Neural progenitor cell (in vitro differentiated cells): ENCODE data around the gene C8G. TPM values are rescaled to one million over a fixed set of nuclear protein-coding genes. Genes with fewer than 3 reads are reported as not detected.

ENCODE experiments used
- DNase-seq: peaks from one replicate; pipeline ENCODE4 v3.0.0-alpha.2; 2016; ENCODE audit warnings: low spot score
- H2AFZ ChIP-seq: fragments of 200-600 bp; sonication (generic); replicated peaks from 2 replicates; pipeline ENCODE4 v1.6.1; 2016; ENCODE audit warnings: antibody characterized with exemption
- H3F3A ChIP-seq: fragments of 200-600 bp; sonication (generic); 2 replicates; pipeline ENCODE4 v1.6.1; 2016; ENCODE audit warnings: antibody characterized with exemption, low read depth
- H3K27ac ChIP-seq: fragments of 200-600 bp; sonication (generic); 2 replicates; pipeline ENCODE4 v1.5.1; 2016; ENCODE audit warnings: mild to moderate bottlenecking
- H3K27me3 ChIP-seq: fragments of 200-600 bp; sonication (generic); 2 replicates; pipeline ENCODE4 v1.6.1; 2016; ENCODE audit warnings: mild to moderate bottlenecking, moderate library complexity
- H3K36me3 ChIP-seq: fragments of 200-600 bp; sonication (generic); 2 replicates; pipeline ENCODE4 v1.5.1; 2016
- H3K4me1 ChIP-seq: fragments of 200-600 bp; sonication (generic); 2 replicates; pipeline ENCODE4 v1.6.1; 2016; ENCODE audit warnings: mixed run types
- H3K4me2 ChIP-seq: fragments of 200-600 bp; sonication (generic); 2 replicates; pipeline ENCODE4 v1.6.1; 2016
- H3K4me3 ChIP-seq: fragments of 200-600 bp; sonication (generic); 2 replicates; pipeline ENCODE4 v1.5.1; 2016
- H3K79me2 ChIP-seq: fragments of 200-600 bp; sonication (generic); 2 replicates; pipeline ENCODE4 v1.6.1; 2016; ENCODE audit warnings: low read depth
- H3K9ac ChIP-seq: fragments of 200-600 bp; sonication (generic); 2 replicates; pipeline ENCODE4 v1.6.1; 2016
- H3K9me3 ChIP-seq: fragments of 200-600 bp; sonication (generic); 2 replicates; pipeline ENCODE4 v1.5.1; 2016; ENCODE audit warnings: low read depth
- H4K20me1 ChIP-seq: fragments of 200-600 bp; sonication (generic); 2 replicates; pipeline ENCODE4 v1.6.1; 2016; ENCODE audit warnings: low read depth
- H3K27ac Mint-ChIP-seq: 3 replicates; pipeline ENCODE4 v1.8.0; 2021; ENCODE audit warnings: mixed read lengths
- H3K27me3 Mint-ChIP-seq: 2 replicates; pipeline ENCODE4 v1.8.0; 2022; ENCODE audit warnings: low read depth, mild to moderate bottlenecking, inconsistent platforms, moderate library complexity, mixed read lengths; ENCODE audit not compliant: insufficient read depth
- H3K36me3 Mint-ChIP-seq: 3 replicates; pipeline ENCODE4 v1.8.0; 2021; ENCODE audit warnings: mixed read lengths
- H3K4me1 Mint-ChIP-seq: 3 replicates; pipeline ENCODE4 v1.8.0; 2021; ENCODE audit warnings: mixed read lengths
- H3K4me3 Mint-ChIP-seq: 3 replicates; pipeline ENCODE4 v1.8.0; 2021; ENCODE audit warnings: mild to moderate bottlenecking, moderate library complexity, mixed read lengths
- H3K9me3 Mint-ChIP-seq: 3 replicates; pipeline ENCODE4 v1.8.0; 2020; ENCODE audit warnings: mixed read lengths
- EZH2 ChIP-seq: fragments of 200-600 bp; sonication (generic); IDR thresholded peaks from 2 replicates; pipeline ENCODE4 v1.6.1; 2017; ENCODE audit warnings: antibody characterized with exemption, mild to moderate bottlenecking, moderate library complexity
- EZH2phosphoT487 ChIP-seq: fragments of 200-600 bp; sonication (generic); IDR thresholded peaks from 2 replicates; pipeline ENCODE4 v1.6.1; 2017; ENCODE audit warnings: antibody characterized with exemption
- total RNA-seq: library from RNA; depleted of rRNA; stranded (reverse); fragments of >200 nt; gene quantifications from 2 replicates; pipeline ENCODE4 v1.2.3, GENCODE V29; 2015; ENCODE audit warnings: low replicate concordance
- TF ChIP-seq, protein P1 (sequence below): fragments of 200-600 bp; sonication (generic); IDR thresholded peaks from 2 replicates; pipeline ENCODE4 v1.5.1; 2017; ENCODE audit warnings: antibody characterized with exemption, mild to moderate bottlenecking

The C8G gene
- total RNA-seq, 1 donor from 2014 or later = not detected

DNA sequence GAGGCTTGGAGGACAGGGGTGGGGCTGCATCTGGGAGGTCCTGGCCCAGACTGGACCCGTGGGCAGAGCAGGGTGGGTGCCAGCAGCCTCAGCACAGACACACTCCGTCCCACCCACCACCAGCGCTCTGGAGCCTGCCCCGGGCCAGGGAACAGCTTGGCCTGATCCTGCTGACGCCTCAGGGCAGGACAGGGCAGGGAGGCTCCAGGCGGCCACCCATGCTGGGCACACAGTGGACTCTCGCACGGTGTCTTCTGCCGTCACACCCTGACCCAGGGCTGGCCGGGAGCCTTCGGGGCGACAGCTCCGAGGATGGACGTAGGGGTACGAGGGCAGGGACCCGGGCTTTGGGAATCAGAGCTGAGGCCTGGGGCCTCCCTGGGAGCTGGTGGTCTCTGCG is 24.1 kb downstream of the C8G start:
- Histone ChIP-seq H3K4me1 (peaks cover 6% of the 10 kb centered on the region), H2AFZ (no peak overlapping the region), H3F3A (no peaks in the 10 kb centered on the region), H3K4me3 (no peak overlapping the region), H3K9me3 (no peaks in the 10 kb centered on the region), H3K9ac (no peak overlapping the region), H3K4me2 (no peak overlapping the region), H3K79me2 (no peaks in the 10 kb centered on the region), H3K27me3 (no peaks in the 10 kb centered on the region), H3K27ac (no peak overlapping the region), H3K36me3 (no peaks in the 10 kb centered on the region), H4K20me1 (no peaks in the 10 kb centered on the region)
- Mint-ChIP-seq H3K27ac (no peak overlapping the region), H3K4me1 (peaks cover 13% of the 10 kb centered on the region), H3K4me3 (no peak overlapping the region), H3K36me3 (no peaks in the 10 kb centered on the region), H3K27me3 (peaks cover 4% of the 10 kb centered on the region), H3K9me3 (no peaks in the 10 kb centered on the region)
- DNase-seq = no peak
- TF ChIP-seq, protein P1, sequence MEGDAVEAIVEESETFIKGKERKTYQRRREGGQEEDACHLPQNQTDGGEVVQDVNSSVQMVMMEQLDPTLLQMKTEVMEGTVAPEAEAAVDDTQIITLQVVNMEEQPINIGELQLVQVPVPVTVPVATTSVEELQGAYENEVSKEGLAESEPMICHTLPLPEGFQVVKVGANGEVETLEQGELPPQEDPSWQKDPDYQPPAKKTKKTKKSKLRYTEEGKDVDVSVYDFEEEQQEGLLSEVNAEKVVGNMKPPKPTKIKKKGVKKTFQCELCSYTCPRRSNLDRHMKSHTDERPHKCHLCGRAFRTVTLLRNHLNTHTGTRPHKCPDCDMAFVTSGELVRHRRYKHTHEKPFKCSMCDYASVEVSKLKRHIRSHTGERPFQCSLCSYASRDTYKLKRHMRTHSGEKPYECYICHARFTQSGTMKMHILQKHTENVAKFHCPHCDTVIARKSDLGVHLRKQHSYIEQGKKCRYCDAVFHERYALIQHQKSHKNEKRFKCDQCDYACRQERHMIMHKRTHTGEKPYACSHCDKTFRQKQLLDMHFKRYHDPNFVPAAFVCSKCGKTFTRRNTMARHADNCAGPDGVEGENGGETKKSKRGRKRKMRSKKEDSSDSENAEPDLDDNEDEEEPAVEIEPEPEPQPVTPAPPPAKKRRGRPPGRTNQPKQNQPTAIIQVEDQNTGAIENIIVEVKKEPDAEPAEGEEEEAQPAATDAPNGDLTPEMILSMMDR = no peak
- no peak for TF ChIP-seq EZH2
- no peak for TF ChIP-seq EZH2phosphoT487

DNA sequence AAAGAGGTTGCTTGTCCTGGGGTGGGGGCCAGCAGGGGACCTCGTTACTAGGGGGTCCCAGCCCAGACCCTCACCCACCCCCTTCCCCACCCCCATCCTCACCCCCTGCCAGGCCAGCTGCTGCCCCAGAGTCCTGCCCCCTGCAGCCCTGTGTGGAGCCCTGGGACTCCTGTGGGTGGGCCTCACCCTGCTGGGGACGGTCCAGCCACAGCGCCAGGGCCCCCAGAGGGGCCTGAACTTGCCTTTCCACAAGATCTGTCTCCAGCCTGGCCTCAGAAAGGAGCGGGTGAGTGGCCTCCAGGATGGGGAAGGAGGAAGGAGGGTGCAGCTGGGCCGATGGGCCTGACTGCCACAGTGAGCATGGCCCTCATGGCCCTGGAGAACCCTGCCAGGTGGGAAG is 24.7 kb downstream of the C8G start:
- DNase-seq = no peak
- H3K4me2 ChIP-seq = no peak overlapping the region
- Mint-ChIP-seq H3K27me3 (peaks cover 4% of the 10 kb centered on the region), H3K27ac (no peak overlapping the region), H3K9me3 (no peaks in the 10 kb centered on the region), H3K4me1 (peaks cover 11% of the 10 kb centered on the region), H3K4me3 (no peak overlapping the region), H3K36me3 (no peaks in the 10 kb centered on the region)
- no peaks in the 10 kb centered on the region for H3K79me2 ChIP-seq
- H3K27ac ChIP-seq = no peak overlapping the region
- no peak overlapping the region for H2AFZ ChIP-seq
- H3K27me3 ChIP-seq = no peaks in the 10 kb centered on the region
- no peaks in the 10 kb centered on the region for H3K36me3 ChIP-seq
- TF ChIP-seq EZH2 = no peak
- TF ChIP-seq, protein P1 = no peak
- TF ChIP-seq EZH2phosphoT487 = no peak
- H4K20me1 ChIP-seq = no peaks in the 10 kb centered on the region
- no peaks in the 10 kb centered on the region for H3K9me3 ChIP-seq
- no peaks in the 10 kb centered on the region for H3F3A ChIP-seq
- H3K4me1 ChIP-seq = peaks cover 6% of the 10 kb centered on the region
- no peak overlapping the region for H3K4me3 ChIP-seq
- H3K9ac ChIP-seq = no peak overlapping the region

DNA sequence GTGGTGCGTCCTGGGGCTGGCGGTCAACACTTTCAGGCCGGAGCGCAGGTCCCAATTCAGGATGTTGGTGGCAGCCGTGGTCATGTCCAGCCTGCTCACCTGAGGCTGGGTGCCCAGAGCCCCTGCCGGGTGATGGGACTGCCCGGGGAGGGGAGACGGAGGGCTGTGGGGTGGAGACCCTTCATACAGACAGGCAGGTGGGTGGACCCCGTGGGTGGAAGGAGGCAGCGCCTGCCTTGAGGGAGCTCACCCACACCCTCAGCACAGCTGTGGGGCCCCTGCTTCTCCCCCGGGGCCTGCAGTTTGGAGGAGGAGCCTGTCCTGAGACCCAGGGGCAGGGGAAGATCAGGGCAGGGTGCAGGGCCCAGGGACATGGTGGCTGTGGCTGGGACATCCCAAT is 25.3 kb downstream of the C8G start:
- H3K4me3 Mint-ChIP-seq = no peak overlapping the region
- no peaks in the 10 kb centered on the region for H3F3A ChIP-seq
- H2AFZ ChIP-seq = no peak overlapping the region
- H3K4me1 Mint-ChIP-seq = peaks cover 10% of the 10 kb centered on the region
- H3K27ac ChIP-seq = no peak overlapping the region
- H3K9me3 ChIP-seq = no peaks in the 10 kb centered on the region
- no peaks in the 10 kb centered on the region for H4K20me1 ChIP-seq
- peaks cover 6% of the 10 kb centered on the region for H3K27me3 Mint-ChIP-seq
- H3K9me3 Mint-ChIP-seq = no peaks in the 10 kb centered on the region
- H3K27ac Mint-ChIP-seq = no peak overlapping the region
- TF ChIP-seq EZH2phosphoT487 (no peak), EZH2 (no peak)
- TF ChIP-seq, protein P1 = no peak
- no peaks in the 10 kb centered on the region for H3K79me2 ChIP-seq
- no peaks in the 10 kb centered on the region for H3K36me3 ChIP-seq
- no peak overlapping the region for H3K4me2 ChIP-seq
- DNase-seq = no peak
- H3K27me3 ChIP-seq = no peaks in the 10 kb centered on the region
- H3K4me1 ChIP-seq = peaks cover 6% of the 10 kb centered on the region
- no peak overlapping the region for H3K4me3 ChIP-seq
- no peaks in the 10 kb centered on the region for H3K36me3 Mint-ChIP-seq
- H3K9ac ChIP-seq = no peak overlapping the region

DNA sequence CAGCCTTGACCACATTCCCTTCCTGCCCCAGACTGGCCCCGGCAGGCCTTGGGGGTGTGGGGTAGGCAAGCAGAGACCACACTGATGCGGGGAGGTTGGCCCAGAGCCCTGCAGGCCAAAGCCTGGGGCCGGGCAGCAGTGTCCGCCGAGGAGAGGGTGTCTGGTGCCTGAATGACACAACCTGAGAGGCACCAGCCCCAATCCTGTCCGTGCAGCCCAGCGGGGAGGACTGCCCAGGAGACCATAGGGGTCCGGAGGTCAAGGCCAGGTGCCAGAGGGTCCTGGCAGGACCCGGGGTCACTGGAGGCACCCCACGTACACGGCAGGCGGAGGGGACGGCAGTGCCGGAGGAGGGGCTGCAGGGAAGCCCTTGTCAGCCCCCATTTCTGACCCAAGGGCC is 26.7 kb downstream of the C8G start:
- Mint-ChIP-seq H3K9me3 (no peaks in the 10 kb centered on the region), H3K4me3 (no peak overlapping the region), H3K36me3 (no peaks in the 10 kb centered on the region), H3K27me3 (peaks cover 5% of the 10 kb centered on the region), H3K4me1 (peaks cover 2% of the 10 kb centered on the region), H3K27ac (no peak overlapping the region)
- Histone ChIP-seq H3K4me3 (no peak overlapping the region), H3K4me1 (no peaks in the 10 kb centered on the region), H3K79me2 (no peaks in the 10 kb centered on the region), H3K27ac (no peak overlapping the region), H3F3A (no peaks in the 10 kb centered on the region), H3K27me3 (peaks cover 1% of the 10 kb centered on the region), H3K36me3 (no peaks in the 10 kb centered on the region), H3K9ac (no peak overlapping the region), H3K4me2 (no peak overlapping the region), H4K20me1 (no peaks in the 10 kb centered on the region), H2AFZ (no peak overlapping the region), H3K9me3 (no peaks in the 10 kb centered on the region)
- DNase-seq = no peak
- TF ChIP-seq EZH2phosphoT487 (no peak), EZH2 (no peak)
- TF ChIP-seq, protein P1 = no peak
